GM12878 (cell line): ENCODE data around the gene MSMB. TPM values are rescaled to one million over a fixed set of nuclear protein-coding genes. Genes with fewer than 3 reads are reported as not detected.

ENCODE experiments used
- ATAC-seq: fragments of 200-7000 bp; cut with Tn5 transposase; 3 replicates; pipeline ENCODE4 v1.9.1; 2020; ENCODE audit warnings: mild to moderate bottlenecking, moderate library complexity
- BruUV-seq: library from RNA; stranded (reverse); fragments of 400-500 nt; replicated peaks from 2 replicates; lab custom pipeline; 2021; lab: Mats Ljungman, UMichigan
- CTCF ChIA-PET: fragments of 300-600 bp; sonication (Branson Sonifier 250); formaldehyde crosslinking; extraction: SDS; loops from one replicate; lab custom pipeline; 2021; ENCODE audit warnings: inconsistent platforms; lab: Yijun Ruan, JAX
- POLR2A ChIA-PET: fragments of 350-600 bp; formaldehyde crosslinking; extraction: SDS; loops from one replicate; lab custom pipeline; 2021; ENCODE audit warnings: inconsistent platforms; lab: Charles Lee
- RAD21 ChIA-PET: fragments of 300-600 bp; sonication (Branson Sonifier 250); formaldehyde crosslinking; loops from one replicate; lab custom pipeline; 2023; ENCODE audit warnings: antibody characterized with exemption; ENCODE audit not compliant: unreplicated experiment; lab: Charles Lee
- SMC1A ChIA-PET: fragments of 300-600 bp; sonication (Branson Sonifier 250); formaldehyde crosslinking; loops from one replicate; lab custom pipeline; 2023; ENCODE audit not compliant: unreplicated experiment, uncharacterized antibody; lab: Charles Lee
- DNase-seq: peaks from one replicate; pipeline ENCODE4 v3.0.0-alpha.2; 2011; ENCODE audit warnings: low read depth, low spot score
- FAIRE-seq: peaks from 3 replicates; lab custom pipeline; 2011; peaks lifted over from hg19 to GRCh38; lab: Jason Lieb, UNC
- H2AFZ ChIP-seq: 2 replicates; pipeline ENCODE4 v1.6.0; 2011; ENCODE audit warnings: low read depth, low read length, control low read depth; ENCODE audit not compliant: control insufficient read depth
- H3K27ac ChIP-seq: 2 replicates; pipeline ENCODE4 v1.5.1; 2011; ENCODE audit warnings: control low read depth; ENCODE audit not compliant: control insufficient read depth, insufficient read depth
- H3K27me3 ChIP-seq, 2 experiments: replicated peaks in 1 of 2; 2 replicates each; pipeline versions ENCODE4 v1.6.0 to v1.6.1; 2011; ENCODE audit warnings: low read length in 1 of 2; ENCODE audit not compliant: control insufficient read depth in 2 of 2, insufficient read depth in 2 of 2
- H3K36me3 ChIP-seq, 2 experiments: 2 replicates each; pipeline ENCODE4 v1.5.1; 2011; ENCODE audit warnings: low read length in 1 of 2; ENCODE audit not compliant: control insufficient read depth in 2 of 2, insufficient read depth in 2 of 2
- H3K4me1 ChIP-seq: 2 replicates; pipeline ENCODE4 v1.6.1; 2011; ENCODE audit warnings: mild to moderate bottlenecking, low read length, moderate library complexity, mixed read lengths; ENCODE audit not compliant: control insufficient read depth, insufficient read depth
- H3K4me2 ChIP-seq: 2 replicates; pipeline ENCODE4 v1.6.0; 2011; ENCODE audit warnings: control low read depth; ENCODE audit not compliant: control insufficient read depth, insufficient read depth
- H3K4me3 ChIP-seq: fragments of 200-600 bp; sonication (generic); 2 replicates; pipeline ENCODE4 v1.5.1; 2016
- H3K79me2 ChIP-seq: 2 replicates; pipeline ENCODE4 v1.6.0; 2011; ENCODE audit warnings: low read length; ENCODE audit not compliant: control insufficient read depth, insufficient read depth
- H3K9ac ChIP-seq: 2 replicates; pipeline ENCODE4 v1.8.0; 2011; ENCODE audit warnings: low read length, control low read depth, mixed read lengths; ENCODE audit not compliant: control insufficient read depth, insufficient read depth
- H3K9me3 ChIP-seq: replicated peaks from 3 replicates; pipeline ENCODE4 v1.5.1; 2011; ENCODE audit warnings: mild to moderate bottlenecking, low read length; ENCODE audit not compliant: control insufficient read depth, insufficient read depth
- H4K20me1 ChIP-seq: 2 replicates; pipeline ENCODE4 v1.6.0; 2011; ENCODE audit not compliant: control insufficient read depth, insufficient read depth
- E2F8 ChIP-seq: fragments of 450-650 bp; IDR thresholded peaks from 2 replicates; pipeline ENCODE4 v1.6.1; 2018; ENCODE audit warnings: mild to moderate bottlenecking, low read depth, moderate library complexity; ENCODE audit not compliant: partially characterized antibody
- WGBS: methylation state at CpG from one replicate; pipeline ENCODE4 v1.1.6; 2016; ENCODE audit warnings: low lambda C conversion rate; ENCODE audit not compliant: insufficient replicate concordance, insufficient coverage; ENCODE audit errors: missing lambda C conversion rate; 5-methylcytosine and 5-hydroxymethylcytosine counted together
- in situ Hi-C: fragments of 300-500 bp; cut with MboI; formaldehyde crosslinking; loops from 9 replicates; pipeline ENCODE4 v1.14.3; 2018; ENCODE audit warnings: mixed read lengths
- intact Hi-C: fragments of 100-400 bp; cut with micrococcal nuclease; formaldehyde crosslinking; loops from one replicate; pipeline ENCODE4 v1.14.2; 2022; ENCODE audit not compliant: unreplicated experiment
- polyA plus RNA-seq, 11 experiments: library from polyadenylated mRNA; depleted of rRNA in 4 of 11; unstranded in 6 of 11; stranded (reverse) in 5 of 11; fragments of >200 nt; fragmentation: Nextera tagmentation in 4 of 11; fragmentation: Illumina TruSeq in 1 of 11; extraction: Ambion mirVana in 4 of 11; extraction: Trizol in 1 of 11; gene quantifications; 1 replicate in 1 of 11; 2 replicates in 10 of 11; pipeline versions ENCODE4 v1.2.1 to v1.2.3, GENCODE V29; 2011 to 2016; ENCODE audit warnings: inconsistent platforms in 2 of 11, missing spikeins in 2 of 11, low read depth in 1 of 11
- total RNA-seq, 4 experiments: library from RNA; depleted of rRNA in 3 of 4; stranded (reverse); fragments of >200 nt in 3 of 4; fragmentation: Illumina TruSeq in 1 of 4; extraction: Trizol in 1 of 4; gene quantifications; 2 replicates each; pipeline versions ENCODE4 v1.2.1 to v1.2.3, GENCODE V29; 2013 to 2021
- TF ChIP-seq, protein P1 (sequence below): fragments of 150-350 bp; IDR thresholded peaks from 2 replicates; pipeline ENCODE4 v1.6.1; 2014; ENCODE audit warnings: mild to moderate bottlenecking, low read depth, low read length
- TF ChIP-seq, protein P2 (sequence below): IDR thresholded peaks from 2 replicates; pipeline ENCODE4 v1.6.1; 2012; ENCODE audit warnings: mild to moderate bottlenecking, low read depth, low read length
- TF ChIP-seq, protein P3 (sequence below): IDR thresholded peaks from 2 replicates; pipeline ENCODE4 v1.6.1; 2012; ENCODE audit warnings: low read depth, low read length, improper control_type of control experiment

MSMB gene
- total and polyA plus RNA-seq, 10 of the 15 experiments (the other 5 are each of a cell fraction or from before 2014, with no cell fraction given), result not detected

DNA sequence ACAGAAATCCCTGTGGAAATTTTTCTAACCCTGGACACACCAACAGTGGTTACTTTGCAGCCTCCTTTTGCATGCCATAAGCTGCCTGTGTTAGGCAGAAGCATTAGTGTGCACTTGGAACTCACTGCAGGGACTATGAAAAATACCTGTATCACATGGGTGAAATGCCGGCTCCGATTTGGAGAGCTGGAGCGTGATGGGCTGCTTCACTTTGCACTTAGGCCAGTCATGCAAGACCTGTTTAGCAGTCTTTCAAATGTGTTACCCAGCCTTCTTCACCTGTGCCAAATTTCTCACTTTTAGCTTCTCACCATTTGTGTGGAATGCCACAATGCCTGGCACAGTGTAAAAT lies 26.9 kb downstream of the MSMB start (continued):
- TF ChIP-seq, protein P1, sequence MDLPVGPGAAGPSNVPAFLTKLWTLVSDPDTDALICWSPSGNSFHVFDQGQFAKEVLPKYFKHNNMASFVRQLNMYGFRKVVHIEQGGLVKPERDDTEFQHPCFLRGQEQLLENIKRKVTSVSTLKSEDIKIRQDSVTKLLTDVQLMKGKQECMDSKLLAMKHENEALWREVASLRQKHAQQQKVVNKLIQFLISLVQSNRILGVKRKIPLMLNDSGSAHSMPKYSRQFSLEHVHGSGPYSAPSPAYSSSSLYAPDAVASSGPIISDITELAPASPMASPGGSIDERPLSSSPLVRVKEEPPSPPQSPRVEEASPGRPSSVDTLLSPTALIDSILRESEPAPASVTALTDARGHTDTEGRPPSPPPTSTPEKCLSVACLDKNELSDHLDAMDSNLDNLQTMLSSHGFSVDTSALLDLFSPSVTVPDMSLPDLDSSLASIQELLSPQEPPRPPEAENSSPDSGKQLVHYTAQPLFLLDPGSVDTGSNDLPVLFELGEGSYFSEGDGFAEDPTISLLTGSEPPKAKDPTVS, result no peak

GRCh38 chr10:46018453-46019176 lies 27.5 kb downstream of the MSMB start:
- 0 out of 2 replicates have a peak overlapping the region, but pooled peaks have one; percentile 0 for H3K27ac ChIP-seq

More at GRCh38 chr10:46018453-46019176, 27.5 kb downstream of the MSMB start:
- CTCF ChIA-PET, result interaction anchor here (0.8 to 6.7 kb wide), 4 partner anchors 10 to 768 kb away, joined by 3 to 60 read pairs (median 4); partner anchors contain the start of gene NCOA4
- BruUV-seq, result no TSS peak
- no peak overlapping the region for H3K9ac ChIP-seq
- H3K9me3 ChIP-seq, result no peaks in the 10 kb centered on the region
- DNase-seq (no peak), ATAC-seq (no peak), FAIRE-seq (no peak)
- H3K27me3 ChIP-seq, result no peaks in the 10 kb centered on the region
- no peak overlapping the region for H3K4me2 ChIP-seq
- intact Hi-C loops, result no loop called here
- H3K36me3 ChIP-seq, result peaks cover 6 to 17% of the 10 kb centered on the region in 2 experiments
- in situ Hi-C loops, result no loop called here
- no peaks in the 10 kb centered on the region; the same call in 1 of the 2 replicates for H4K20me1 ChIP-seq
- no peak overlapping the region for H3K4me3 ChIP-seq
- SMC1A ChIA-PET, result interaction anchor here (1.2 to 3.2 kb wide), 3 partner anchors 11 to 28 kb away, joined by 3 to 12 read pairs (median 7); no protein-coding TSS in a partner anchor
- TF ChIP-seq, protein P2, sequence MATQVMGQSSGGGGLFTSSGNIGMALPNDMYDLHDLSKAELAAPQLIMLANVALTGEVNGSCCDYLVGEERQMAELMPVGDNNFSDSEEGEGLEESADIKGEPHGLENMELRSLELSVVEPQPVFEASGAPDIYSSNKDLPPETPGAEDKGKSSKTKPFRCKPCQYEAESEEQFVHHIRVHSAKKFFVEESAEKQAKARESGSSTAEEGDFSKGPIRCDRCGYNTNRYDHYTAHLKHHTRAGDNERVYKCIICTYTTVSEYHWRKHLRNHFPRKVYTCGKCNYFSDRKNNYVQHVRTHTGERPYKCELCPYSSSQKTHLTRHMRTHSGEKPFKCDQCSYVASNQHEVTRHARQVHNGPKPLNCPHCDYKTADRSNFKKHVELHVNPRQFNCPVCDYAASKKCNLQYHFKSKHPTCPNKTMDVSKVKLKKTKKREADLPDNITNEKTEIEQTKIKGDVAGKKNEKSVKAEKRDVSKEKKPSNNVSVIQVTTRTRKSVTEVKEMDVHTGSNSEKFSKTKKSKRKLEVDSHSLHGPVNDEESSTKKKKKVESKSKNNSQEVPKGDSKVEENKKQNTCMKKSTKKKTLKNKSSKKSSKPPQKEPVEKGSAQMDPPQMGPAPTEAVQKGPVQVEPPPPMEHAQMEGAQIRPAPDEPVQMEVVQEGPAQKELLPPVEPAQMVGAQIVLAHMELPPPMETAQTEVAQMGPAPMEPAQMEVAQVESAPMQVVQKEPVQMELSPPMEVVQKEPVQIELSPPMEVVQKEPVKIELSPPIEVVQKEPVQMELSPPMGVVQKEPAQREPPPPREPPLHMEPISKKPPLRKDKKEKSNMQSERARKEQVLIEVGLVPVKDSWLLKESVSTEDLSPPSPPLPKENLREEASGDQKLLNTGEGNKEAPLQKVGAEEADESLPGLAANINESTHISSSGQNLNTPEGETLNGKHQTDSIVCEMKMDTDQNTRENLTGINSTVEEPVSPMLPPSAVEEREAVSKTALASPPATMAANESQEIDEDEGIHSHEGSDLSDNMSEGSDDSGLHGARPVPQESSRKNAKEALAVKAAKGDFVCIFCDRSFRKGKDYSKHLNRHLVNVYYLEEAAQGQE, result no peak
- no peak for TF ChIP-seq E2F8
- TF ChIP-seq, protein P3, sequence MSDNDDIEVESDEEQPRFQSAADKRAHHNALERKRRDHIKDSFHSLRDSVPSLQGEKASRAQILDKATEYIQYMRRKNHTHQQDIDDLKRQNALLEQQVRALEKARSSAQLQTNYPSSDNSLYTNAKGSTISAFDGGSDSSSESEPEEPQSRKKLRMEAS, result no peak
- TF ChIP-seq, all 136 proteins: peak for 0
- no peak overlapping the region for H2AFZ ChIP-seq
- POLR2A ChIA-PET, result interaction anchor here (0.9 kb wide), 1 partner anchor 16 kb away, joined by 3 read pairs; no protein-coding TSS in a partner anchor
- H3K4me1 ChIP-seq, result peaks cover 8% of the 10 kb centered on the region
- RAD21 ChIA-PET, result interaction anchor here (1.7 kb wide), 1 partner anchor 8 kb away, joined by 3 read pairs; no protein-coding TSS in a partner anchor
- peaks cover 70% of the 10 kb centered on the region for H3K79me2 ChIP-seq
- WGBS, result 69% methylated on average over 2 of the region's 2 CpGs
